Midbrain (tissue), 1 donor: ENCODE results near the gene TMEM140.

ENCODE experiments used
- DNase-seq: peaks from one replicate; lab custom pipeline; 2025; lab: John Stamatoyannopoulos, UW

TMEM140 gene

GRCh38 chr7:135174941-135175340 lies 27.1 kb downstream of the TMEM140 start:
- DNase-seq = no peak

DNA sequence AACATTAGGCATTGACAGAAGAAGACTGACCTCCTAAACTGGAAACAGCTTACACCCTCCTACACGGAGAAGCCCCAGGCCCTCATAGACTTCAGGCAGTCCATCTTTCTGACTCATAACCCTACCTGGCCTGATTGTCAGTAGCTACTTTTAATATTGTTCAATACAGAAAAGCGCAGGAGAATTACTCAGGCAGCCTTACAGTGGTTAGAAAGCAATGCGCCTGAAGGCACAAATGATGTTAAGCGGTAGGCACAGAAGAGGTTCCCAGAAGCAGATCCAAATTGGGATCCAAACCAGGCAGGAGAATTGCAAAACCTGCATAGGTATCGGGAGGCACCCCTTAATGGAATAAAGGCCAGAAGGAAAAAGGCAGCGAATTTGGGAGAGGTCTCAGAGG lies 28.1 kb downstream of the TMEM140 start:
- DNase-seq = no peak

DNA sequence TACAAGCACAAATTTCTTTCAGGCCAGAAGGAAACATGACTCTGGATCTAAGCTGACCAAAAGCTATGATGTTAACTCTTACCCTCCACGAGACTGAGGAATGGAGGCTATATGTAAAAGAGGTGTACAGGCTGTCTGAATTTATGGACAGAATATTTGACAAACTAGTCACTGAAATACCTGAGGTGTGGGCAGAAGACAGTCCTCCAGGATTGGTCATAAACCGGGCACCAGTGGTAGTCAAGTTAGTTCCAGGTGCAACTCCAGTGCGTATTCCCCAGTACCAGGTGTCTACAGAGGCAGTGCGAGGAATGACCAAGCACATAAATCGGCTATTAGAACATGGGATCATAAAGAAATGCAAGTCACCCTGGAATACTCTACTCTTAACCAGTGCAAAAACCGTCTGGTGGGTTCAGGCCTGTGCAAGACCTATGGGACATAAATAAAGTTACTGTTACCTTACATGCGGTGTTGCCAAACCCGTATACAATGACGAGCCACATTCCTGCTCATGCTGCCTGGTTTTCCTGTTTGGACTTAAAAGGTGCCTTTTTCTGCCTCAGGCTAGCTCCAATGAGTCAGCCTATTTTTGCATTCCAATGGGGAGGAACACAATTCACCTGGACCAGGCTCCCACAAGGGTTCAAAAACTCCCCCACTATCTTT lies 29.3 kb downstream of the TMEM140 start:
- no peak for DNase-seq

DNA sequence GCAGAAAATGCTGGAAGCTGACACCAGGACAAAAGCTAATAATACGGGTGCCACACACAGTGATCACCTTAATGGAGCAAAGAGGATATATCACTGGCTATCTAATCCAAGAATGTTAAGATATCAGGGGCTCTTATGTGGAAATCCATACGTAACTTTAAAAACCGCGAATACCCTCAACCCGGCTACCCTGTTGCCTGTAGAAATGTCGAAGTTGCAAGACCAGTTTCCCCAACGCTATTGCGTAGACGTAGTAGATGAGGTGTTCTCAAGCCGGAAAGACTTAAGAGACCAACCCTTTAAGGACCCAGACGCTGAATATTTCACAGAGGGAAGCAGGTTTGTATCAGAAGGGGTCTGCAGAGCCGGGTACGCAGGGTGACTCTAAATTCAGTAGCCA lies 30.5 kb downstream of the TMEM140 start:
- DNase-seq = no peak

GRCh38 chr7:135179321-135179925 lies 31.6 kb downstream of the TMEM140 start:
- DNase-seq = no peak

GRCh38 chr7:135180122-135180521 lies 32.2 kb downstream of the TMEM140 start:
- no peak for DNase-seq

- DNase-seq = no peak
Observed at GRCh38 chr7:135181261-135181928, 33.5 kb downstream of the TMEM140 start.

DNA sequence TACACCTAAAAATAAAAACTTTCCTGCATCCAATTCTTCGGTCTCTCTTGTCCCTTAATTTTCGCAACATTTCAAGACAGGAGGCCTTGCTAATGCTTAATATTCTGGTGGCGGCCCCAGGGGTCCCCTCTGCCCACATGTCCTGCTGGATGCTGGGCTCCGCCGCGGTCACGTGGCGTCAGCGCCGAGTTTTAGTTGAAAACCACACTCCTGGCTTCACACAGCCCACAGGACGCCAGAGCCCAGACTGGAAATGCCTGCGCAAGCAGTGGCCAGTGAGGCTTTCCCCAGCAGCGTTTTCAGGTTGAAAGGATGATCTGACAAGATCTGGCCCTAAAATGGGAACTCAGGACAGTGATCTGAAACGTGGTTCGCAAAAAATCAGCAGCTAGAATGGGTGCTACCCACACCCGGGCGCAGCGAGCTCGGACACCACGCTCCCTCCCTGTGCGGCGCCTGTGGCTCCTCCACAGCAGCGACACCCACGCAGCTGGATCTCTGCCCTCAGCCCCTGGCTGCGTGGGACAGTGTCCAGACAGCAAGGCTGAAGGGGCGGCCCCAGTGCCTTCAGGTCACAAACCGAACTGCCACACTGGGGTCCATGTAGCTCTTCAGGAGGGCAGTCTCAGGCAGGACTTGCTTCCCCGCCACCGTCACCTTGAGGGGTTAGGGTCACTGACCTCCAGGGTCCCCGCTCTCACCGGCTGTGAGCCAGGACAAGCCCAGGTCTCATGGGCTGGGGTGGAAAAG lies 34.2 kb downstream of the TMEM140 start:
- DNase-seq = no peak

GRCh38 chr7:135183478-135183877 lies 35.6 kb downstream of the TMEM140 start:
- no peak for DNase-seq

- DNase-seq = no peak
Observed at GRCh38 chr7:135184254-135184841, 36.5 kb downstream of the TMEM140 start.

DNA sequence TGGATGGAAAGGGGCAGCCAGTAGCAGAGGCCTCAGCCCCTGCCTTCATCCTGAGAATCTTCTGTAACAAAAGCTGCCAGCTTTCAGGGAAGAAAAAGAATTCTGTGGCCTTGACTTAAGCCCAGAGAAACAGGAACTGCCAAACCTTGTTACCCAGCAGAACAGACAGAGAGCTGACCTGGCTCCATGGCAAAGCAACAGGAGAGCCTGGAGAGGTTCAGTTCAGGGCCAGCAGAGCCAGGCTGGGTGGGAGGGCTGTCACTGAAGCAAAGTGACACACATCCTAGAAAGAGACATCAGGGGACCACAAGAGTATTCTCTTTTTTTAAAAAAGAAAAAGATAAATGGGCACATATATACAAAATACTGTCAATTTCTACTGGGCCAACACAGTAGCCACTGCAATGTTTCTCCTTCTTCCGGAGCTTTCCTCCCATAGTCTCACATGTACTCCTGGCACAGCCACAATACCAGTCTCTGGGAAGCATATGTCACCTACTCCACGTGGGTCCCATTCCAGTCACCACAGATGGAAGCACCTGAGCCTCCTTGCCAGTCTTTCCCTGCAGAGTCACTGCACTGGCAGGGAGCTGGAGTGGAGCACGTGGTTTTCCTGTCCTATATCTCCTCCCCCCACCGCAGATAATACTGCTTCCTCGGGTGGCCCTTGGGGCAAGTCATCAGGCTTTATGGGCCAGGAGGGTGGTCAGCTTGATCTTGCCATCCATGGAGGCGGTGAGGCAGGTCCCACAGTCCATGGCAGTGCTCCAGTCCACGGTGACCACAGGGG lies 37.8 kb downstream of the TMEM140 start:
- DNase-seq = no peak

DNA sequence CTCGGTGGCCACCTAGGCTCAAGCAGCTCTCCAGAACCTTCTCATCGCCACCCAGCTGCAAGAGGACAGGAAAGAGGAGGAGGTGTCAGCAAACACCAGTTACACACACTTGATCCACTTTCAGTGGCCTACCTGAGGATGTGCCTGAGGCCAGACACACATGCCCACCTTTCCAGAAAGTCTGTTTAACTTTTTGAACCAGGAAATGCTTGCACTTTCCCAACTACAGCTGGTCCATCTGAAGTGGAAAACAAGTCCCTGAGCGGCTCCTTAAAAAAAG lies 38.3 kb downstream of the TMEM140 start:
- no peak for DNase-seq

DNA sequence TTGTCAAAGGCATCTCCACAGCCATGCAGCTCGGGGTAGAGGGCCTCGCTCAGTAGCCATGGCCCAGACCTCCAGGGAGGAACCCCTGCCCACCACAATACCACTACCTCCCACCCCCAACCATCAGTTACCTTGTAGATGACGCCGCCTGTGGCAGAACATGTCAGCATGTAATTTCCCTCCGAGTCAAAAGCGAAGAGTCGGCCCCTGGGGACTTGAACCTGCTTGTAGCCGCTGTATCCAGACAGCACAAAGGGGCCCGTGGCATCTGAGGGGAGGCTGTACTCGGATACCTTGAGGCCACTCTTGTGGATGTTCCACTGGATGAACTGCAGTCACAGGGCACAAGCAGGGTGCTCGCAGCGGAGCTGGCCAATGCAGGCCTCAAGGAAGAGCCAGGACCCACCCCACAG lies 39.0 kb downstream of the TMEM140 start:
- no peak for DNase-seq

DNA sequence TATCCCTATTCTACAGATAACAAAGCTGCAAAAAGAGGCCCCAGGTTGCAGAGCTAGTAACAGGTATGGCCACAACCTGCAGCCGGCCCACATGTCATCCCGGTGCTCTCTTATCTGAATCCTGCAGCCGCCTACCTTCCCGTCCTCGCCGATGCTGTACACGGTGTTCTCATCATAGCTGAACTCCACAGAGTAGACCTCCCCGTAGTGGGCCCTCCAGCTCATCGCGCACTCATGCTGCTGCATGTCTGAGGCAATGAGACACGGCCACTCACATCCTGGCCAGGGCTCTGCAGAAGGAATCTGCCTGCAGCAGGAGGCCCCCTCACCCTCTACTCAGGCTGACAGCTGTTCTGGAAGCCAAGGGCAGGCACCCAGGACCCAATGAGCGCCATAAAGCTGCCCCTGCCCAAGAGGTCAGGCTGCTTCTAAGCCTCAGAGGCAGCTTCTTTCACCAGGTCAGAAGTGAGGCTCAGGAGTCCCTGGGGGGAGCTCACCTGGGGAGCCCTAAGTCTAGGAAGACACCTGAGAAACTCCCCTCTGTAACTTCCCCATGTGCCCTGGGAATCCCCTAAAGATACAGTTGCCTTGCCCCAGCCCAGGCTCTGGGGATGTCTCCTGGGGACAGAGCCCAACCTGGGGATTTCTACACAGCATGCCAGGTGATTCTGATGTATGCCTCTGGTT lies 40.6 kb downstream of the TMEM140 start:
- DNase-seq = no peak

DNA sequence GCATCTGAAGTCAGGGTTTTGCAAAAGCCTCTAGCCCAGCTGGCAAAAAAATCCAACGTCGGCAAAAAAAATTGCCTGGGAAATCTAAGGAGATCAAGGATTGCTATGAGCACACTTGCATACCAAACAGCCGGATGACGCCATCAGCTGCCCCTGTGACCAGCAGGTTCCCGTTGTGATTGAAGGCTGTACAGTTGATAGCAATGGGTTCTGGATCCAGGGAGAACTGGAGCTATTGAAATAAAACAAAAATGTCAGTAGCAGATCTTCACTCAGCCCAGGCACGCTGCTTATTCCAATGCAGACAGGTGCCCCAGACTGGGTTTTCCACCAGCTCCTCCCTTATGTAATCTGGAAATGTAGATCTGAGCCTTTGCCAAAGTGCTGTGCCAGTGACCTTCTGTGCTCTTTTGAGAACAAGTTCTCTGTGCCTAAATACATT lies 41.4 kb downstream of the TMEM140 start:
- DNase-seq = no peak

DNA sequence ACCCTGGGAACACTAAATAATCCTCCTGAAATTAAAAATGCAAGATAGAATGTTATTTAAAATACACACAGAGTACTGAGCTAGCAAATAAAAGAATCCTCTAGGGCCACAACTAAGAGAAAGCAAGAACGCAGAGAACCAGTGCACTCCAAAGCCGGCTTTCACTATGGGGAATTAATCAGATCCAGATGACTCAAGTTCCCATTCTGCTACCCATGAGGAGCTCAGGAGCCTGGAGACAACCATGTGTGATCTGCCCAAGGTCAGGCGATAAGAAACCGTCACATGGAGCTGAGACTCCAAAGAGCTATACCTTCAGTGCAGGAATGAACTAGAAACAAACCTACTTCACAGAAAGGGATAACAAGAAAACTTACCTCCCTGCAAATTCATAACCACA lies 42.1 kb downstream of the TMEM140 start:
- DNase-seq = no peak

- no peak for DNase-seq
Observed at GRCh38 chr7:135190703-135191102, 42.8 kb downstream of the TMEM140 start.

- DNase-seq = no peak
Observed at GRCh38 chr7:135192914-135193536, 45.2 kb downstream of the TMEM140 start.

- DNase-seq = no peak
Observed at GRCh38 chr7:135193615-135194081, 45.8 kb downstream of the TMEM140 start.

DNA sequence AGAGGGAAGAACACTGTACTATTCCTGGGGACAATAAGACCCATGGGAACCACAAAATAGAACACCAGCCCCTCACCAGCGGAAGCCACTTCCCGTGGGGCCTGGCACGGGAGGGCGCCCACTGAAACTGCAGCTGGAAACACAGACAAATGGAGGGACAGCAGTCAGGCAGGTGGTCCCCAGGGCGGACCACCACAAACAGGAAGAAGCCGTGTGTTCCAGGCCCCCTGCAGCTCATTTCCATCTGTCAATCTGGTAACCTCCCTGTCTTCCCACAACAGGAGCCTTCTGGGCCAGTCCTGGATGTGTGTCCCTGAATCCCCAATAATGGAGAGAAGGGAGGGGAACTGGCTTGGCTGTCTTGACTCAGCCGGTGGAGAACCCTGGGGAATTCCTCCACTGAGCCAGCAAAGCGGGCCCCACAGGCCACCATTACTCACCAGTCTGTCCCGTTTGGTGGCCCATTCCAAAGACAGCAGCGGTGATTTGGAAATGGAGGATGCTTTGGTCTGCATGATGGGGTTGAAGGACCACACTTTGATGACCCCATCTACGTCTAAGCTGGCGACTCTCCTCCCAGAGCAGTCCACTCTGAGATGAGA lies 46.7 kb downstream of the TMEM140 start:
- DNase-seq = no peak
